Limb (tissue), 2 donors: Measurements from ENCODE around the gene TBC1D12.
A peak's percentile ranks its signal among the peaks of the same experiment; 100 is the strongest.
"Not testable (repeated sequence)": the region's sequence is repeated elsewhere in the genome, so short reads cannot be mapped to it uniquely, and the experiment has no call there.

Source experiments
- DNase-seq, 2 donors: peaks; one replicate each; pipeline ENCODE4 v3.0.0-alpha.2; 2016; ENCODE audit errors: extremely low spot score in 2 of 2

Gene TBC1D12

GRCh38 chr10:94402204-94402842 lies at the start of gene TBC1D12:
Gene TBC1D12 (plus strand): TSS chr10:94402541. CDS start chr10:94402614, 73 bp downstream.
- DNase-seq: peak; percentile 93 to 95

- no peak for DNase-seq
Observed at GRCh38 chr10:94353336-94353735, 49.0 kb upstream of the TBC1D12 start.

GRCh38 chr10:94355841-94356240 lies 46.5 kb upstream of the TBC1D12 start:
- no peak for DNase-seq

GRCh38 chr10:94357193-94357592 lies 45.1 kb upstream of the TBC1D12 start:
- DNase-seq: no peak

GRCh38 chr10:94358480-94358879 lies 43.9 kb upstream of the TBC1D12 start:
- no peak for DNase-seq

- DNase-seq: no peak
Observed at GRCh38 chr10:94361171-94361794, 41.1 kb upstream of the TBC1D12 start.

GRCh38 chr10:94362360-94363250 lies 39.7 kb upstream of the TBC1D12 start, which contains the start of gene NOC3L:
Gene NOC3L (minus strand): TSS chr10:94362939. CDS start chr10:94362838, 101 bp downstream.
- DNase-seq: peak; percentile 95 to 97

GRCh38 chr10:94363251-94363565 lies 39.1 kb upstream of the TBC1D12 start:
- DNase-seq: no peak

GRCh38 chr10:94364482-94364881 lies 37.9 kb upstream of the TBC1D12 start:
- DNase-seq: no peak

- DNase-seq: no peak
Observed at GRCh38 chr10:94366382-94366781, 36.0 kb upstream of the TBC1D12 start.

GRCh38 chr10:94370501-94370900 lies 31.8 kb upstream of the TBC1D12 start:
- no peak for DNase-seq

- no peak for DNase-seq
Observed at GRCh38 chr10:94375374-94375773, 27.0 kb upstream of the TBC1D12 start.

- DNase-seq: no peak
Observed at GRCh38 chr10:94376865-94377264, 25.5 kb upstream of the TBC1D12 start.

GRCh38 chr10:94383530-94383929 lies 18.8 kb upstream of the TBC1D12 start:
- no peak for DNase-seq

GRCh38 chr10:94385733-94386132 lies 16.6 kb upstream of the TBC1D12 start:
- DNase-seq: not testable (repeated sequence)

GRCh38 chr10:94392117-94392516 lies 10.2 kb upstream of the TBC1D12 start:
- not testable (repeated sequence) for DNase-seq

- no peak for DNase-seq
Observed at GRCh38 chr10:94397549-94398370, 4.6 kb upstream of the TBC1D12 start.

- no peak for DNase-seq
Observed at GRCh38 chr10:94398762-94399161, 3.6 kb upstream of the TBC1D12 start.

GRCh38 chr10:94402843-94403379 lies 570 bp downstream of the TBC1D12 start:
- DNase-seq: no peak

- DNase-seq: peak; percentile 32 to 74
Observed at GRCh38 chr10:94403380-94404213, 1.3 kb downstream of the TBC1D12 start.
